NCI-H187 (cell line): ENCODE measurements around the gene KRT17.
"Not testable (repeated sequence)": the region's sequence is repeated elsewhere in the genome, so short reads cannot be mapped to it uniquely, and the experiment has no call there.

Experiments used
- DNase-seq, 2 experiments: peaks; one replicate each; lab custom pipeline; 2025; lab: John Stamatoyannopoulos, UW

KRT17 gene

DNA sequence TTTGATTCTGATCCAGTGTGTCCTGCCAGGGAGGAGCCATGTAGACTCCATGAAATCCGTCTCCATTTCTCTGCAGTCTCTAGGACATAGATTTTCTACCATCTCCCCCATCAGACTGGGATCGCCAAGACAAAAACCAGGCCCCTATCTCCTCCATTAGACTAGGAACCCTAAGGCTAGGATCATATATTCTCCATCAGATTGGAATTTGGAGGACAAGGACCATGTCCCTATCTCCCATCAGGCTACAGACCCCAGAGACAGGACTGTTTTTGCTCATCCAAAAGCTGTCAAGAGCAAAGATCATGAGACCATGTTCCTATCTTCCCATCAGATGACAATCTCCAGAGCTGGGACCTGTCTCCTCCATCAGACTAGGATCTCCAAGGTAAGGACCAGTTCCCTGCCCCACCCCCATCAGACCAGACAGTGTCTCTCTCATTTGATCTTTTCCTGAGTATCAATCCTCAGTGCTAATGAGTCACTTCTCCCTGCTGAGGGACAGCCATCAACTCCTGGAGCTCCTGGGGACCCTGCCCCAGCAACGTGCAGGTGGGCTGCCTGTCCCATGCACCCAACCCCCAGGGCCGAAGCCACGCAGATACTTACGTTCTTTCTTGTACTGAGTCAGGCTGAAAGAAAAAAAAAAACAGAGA, 4.3 kb downstream of the KRT17 start:
- DNase-seq: not testable (repeated sequence)

DNA sequence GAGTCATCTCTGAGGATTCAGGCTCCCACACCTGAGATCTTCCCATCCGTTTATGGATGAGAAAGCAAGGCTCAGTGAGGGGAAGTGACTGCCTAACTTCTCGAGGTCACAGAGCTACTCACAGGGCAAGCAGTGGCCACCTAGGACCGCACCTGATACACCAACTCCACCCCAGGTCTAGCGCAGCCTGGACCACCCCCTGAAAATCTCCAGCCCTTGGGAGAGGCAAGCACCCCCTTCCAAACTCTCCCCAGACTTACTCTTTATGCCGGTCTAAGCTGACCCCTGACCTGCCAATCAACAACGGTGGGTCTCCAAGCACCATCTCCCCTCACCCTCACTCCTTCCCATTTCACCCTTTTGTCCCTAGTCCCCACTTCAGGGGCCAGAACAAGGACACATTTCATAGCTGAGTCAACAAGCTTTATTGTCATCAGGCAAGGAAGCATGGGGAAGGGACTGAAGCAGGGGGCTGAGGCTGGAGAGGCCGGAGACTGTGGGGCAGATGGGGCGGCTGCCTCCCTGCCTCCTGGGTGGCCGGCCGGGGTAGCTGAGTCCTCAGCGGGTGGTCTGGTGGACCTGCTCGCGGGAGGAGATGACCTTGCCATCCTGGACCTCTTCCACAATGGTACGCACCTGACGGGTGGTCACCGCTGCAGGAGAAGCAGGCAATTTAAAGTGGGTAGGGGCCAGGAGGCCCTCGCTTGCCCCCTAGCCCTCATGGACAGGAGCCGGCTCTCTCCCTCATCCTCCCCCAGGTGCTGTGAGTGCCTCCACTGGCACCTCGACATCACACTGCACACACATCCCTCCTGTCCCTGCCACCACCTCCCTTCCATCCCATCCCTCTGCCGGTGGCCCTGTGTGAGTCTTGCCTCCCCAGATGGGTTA, 5.1 kb downstream of the KRT17 start:
- no peak for DNase-seq

DNA sequence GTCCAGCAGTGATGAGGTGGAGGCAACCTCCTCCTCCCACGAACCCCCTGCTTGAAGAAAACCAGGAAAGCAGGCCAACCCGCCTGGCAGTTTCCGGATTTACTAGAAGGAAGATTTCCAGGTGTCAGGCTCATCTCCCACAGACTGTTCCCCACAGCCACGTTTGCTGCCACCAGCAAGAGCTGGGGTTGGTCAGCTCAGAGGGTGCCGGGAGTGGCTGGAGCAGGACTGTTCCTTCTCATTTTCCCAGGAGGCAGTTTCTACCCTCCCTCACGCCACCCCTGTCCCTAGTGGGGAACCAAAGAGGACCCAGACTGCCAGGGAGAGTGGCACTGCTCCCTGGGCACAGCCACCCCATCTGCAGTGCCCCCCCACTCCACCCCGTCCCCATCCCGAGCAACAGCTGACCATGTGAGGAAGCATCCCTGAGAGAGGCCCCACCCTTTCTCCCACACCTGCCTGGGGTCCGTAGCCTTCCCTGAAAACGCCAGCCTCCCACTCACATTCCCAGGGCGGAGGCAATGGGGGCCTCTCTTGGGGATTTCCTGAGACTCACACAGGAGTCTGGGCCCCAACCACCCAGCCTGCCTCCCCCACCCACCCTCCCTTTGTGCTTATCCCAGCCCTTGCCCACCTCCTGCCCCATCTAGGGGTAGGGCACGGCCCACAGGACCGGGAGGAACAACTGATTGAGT, 5.9 kb downstream of the KRT17 start:
- no peak for DNase-seq

DNA sequence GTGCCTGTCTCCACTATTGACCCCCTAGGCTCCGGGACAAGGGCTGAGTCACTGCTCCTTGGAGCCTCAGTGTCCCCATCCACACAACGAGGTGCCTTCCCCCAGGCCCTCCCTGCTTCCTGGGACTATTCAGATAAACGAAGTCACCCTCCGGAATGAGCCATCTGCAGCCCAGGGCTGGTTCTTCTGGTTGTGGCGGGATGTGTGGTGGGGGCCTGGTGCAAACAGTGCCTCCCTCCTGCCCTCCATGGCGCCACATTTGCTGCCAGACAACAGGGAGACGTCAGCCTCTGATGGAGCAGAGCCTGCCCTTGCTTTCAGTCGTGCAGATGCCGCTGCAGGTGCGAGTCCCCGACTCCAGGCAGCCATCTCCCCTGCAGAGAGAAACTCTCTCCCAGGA, 6.7 kb downstream of the KRT17 start:
- DNase-seq: no peak

DNA sequence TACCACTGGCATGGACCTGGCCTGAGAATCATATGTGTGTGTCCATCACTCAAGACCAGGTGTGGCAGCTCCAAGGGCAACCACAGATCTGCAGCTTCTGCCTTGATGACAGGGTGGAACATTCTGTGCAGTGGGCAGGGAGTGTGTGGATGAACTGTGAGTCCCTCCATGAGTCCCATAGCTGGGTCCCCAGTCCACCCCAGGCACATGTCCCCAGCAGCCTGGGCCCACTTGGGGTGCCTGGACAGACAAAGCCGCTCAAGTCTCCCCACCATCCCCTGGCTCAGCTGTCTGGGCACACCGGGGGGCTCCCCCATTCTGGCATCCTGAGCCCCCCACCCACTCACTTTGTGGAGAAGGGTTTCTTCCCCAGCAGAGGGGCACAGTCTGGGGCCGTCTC, 7.2 kb downstream of the KRT17 start:
- DNase-seq: no peak

DNA sequence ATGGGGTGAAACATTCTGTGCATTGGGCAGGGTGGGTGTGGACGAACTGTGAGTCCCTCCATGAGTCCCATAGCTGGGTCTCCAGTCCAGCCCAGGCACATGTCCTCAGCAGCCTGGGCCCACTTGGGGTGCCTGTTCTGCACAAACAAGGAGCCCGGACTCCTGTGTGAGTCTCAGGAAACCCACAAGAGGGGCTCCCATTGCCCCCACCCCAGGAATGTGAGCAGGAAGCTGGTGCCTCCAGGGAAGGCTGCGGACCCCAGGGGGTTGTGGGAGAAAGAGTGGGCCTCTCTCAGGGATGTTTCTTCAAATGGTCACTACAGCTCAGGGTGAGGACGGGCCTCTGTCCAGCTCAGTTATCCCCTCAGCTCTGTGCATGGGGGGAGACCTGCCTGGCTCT, 7.9 kb downstream of the KRT17 start:
- DNase-seq: not testable (repeated sequence)

DNA sequence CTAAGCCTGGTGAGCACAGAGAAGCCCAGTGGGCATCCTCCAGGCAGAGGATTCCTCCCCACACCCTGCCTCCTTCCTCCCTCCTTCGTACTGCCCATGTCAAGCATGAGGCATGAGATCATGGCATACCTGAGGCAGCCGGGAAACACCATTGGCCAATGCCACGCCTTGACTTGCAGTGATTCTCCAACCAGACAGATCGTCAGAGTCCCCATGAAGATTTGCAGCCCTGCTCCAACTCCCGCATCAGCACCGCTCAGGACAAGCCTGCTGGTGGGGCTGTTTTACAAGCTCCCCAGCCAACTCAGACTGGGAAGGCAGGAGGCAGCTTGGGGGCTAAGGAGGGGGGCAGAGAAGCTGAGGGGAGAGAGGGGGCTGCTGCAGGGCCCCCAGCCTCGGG, 8.9 kb downstream of the KRT17 start:
- DNase-seq: no peak

DNA sequence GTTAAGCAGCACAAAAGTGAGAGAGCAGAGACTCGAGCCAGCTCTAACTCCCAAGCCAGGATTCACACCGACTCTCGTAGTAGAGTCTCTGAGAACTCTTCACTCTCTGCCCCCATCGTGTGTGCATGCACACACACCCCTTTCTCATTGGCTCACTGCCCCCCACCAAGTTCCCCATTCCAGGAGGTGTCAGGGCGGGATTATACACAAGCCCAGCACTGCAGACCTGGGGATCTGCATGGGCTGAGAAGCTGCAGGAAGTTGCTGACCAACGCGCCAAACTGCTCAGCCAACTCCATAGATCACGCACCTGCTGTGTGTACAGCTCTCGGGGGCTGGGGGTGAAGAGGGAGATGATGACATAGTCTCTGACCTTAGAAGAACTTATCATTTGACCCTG, 9.6 kb downstream of the KRT17 start:
- not testable (repeated sequence) for DNase-seq

DNA sequence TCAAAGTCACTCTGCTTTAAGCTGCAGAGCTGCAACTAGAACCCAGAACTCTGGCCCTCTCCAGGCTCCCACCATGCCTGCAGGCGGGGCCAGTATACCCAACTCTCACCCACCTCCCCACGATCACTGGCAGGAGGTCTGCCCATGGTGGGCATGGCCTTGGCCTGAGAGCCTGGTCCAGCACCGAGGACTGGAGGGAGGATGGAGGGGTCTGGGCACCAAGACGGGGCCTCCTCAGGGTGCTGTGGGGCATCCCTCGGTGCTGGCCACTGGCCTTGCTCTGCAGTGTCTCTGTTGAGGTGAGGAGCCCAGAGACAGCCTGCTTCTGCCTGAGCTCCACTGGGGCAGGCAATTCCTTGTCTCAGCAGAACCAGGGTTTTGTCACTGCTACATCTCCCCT, 10.3 kb downstream of the KRT17 start:
- DNase-seq: no peak

DNA sequence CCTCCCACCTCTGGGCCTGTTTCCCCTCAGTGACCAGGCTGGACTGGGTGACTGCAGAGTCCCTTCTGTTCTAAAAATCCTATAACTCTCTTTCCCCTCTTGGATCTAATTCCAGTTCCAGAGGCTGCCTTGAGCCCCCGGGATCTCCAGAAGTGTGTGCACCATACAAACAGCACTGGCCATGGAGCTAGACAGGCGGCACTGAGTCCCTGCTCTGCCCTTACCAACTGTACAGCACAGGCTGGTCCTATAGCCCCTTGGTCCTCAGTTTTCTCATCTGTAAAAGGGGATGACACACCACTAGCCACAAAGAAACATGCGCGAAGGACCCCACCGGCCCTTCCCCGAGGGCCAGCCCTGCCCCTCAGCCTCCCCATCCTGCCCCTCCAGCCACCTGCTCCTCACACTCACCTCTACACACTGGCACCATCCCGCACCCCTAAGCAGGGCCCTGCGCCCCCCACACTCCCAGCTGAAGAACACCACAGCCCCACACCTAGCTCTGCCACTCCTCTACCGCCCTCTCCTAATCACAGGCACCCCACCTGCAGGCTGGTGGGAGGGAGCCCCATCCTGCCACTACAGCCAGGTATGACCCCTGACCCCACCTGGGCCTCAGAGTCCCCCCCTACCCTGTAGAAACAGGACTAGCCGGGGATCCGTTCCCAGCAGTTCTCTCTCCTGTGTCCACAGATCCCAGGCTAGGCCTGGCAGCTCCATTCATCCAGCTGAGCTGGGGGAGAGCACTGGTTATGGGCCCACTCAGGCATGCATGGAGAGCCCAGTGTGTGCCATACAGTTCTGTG, 10.9 kb downstream of the KRT17 start:
- DNase-seq: no peak

DNA sequence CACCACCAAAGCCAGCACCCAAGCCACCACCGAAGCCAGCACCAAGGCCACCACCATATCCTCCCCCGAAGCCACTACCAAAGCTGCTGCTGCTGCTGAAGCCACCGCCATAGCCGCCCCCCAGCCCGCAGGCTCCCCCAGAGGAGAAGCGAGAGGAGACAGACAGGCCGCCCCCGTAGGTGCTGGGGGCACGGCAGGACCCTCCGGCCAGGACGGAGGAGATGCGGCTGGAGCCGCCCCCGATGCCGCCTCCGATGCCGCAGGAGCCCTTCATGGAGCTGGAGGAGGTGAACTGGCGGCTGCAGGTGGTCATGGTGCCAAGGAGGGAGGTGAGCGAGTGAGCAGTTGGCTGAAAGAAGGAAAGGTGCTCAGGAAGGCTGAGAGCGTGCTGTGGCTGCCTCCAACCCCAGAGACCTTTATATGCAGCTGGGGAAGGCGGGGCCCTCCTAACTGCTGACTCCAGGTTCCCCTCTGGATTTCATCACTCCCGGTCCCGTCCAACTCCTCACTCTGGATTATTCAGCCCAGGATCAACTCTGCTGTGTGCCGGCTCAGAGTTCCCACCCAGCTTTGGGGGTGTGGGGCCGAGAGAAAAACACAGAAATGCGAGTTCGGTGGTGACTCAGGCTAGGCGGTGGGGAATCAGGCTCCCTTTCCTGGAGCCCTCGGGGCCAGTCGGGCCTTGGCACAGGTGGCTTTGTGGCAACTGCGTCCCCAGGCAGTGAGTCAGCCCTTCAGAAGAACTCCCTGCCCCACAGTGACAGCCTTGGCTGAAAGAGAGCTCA, 11.8 kb downstream of the KRT17 start, which contains the start of gene KRT16:
KRT16 (minus strand) TSS at position 392 of the 785 bp plus-strand sequence; CDS start at position 313, 79 bp downstream.
- DNase-seq: not testable (repeated sequence)

DNA sequence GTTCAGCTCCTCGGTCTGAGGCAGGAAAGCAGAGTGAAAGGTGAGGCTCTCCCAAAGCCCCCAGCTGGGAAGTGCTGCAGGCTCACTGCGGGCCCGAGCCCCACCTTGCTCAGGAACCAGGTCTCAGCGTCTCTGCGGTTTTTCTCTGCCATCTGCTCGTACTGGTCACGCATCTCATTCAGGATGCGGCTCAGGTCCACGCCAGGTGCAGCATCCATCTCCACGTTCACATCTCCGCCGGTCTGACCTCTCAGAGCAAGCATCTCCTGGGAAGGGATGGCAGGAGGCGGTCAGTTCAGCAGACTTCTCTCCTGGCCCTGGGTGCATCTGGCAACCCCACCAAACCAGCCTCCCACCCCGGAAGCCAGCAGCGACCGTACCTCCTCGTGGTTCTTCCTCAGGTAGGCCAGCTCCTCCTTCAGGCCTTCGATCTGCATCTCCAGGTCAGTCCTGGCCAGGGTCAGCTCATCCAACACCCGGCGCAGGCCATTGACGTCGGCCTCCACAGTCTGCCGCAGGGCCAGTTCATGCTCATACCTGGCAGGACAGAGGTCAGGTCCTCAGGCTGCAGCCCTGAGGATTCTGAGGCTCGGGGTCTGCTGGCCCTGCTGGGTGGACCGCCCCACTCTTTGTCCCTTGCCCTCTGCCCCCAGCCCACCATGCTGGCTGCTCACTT, 13.3 kb downstream of the KRT17 start:
- DNase-seq: no peak

DNA sequence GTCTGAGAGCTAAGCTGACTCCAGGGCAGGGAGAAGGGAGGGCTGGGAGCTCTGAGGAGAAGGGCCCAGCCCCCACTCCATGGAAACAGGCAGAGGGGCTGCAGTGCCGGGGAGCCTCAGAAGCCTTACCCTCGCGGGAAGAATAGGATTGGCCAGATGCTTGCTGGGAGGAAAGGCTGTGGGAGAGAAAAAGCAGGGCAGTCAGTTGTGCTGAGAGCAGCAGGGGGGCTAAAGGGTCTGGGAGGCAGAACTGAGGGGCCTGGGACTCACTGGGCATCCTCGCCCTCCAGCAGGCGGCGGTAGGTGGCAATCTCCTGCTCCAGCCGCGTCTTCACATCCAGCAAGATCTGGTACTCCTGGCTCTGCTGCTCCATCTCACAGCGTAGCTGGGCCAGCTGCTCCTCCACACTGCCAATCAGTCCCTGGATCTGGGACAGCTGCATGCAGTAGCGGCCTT, 14.3 kb downstream of the KRT17 start:
- not testable (repeated sequence) for DNase-seq

DNA sequence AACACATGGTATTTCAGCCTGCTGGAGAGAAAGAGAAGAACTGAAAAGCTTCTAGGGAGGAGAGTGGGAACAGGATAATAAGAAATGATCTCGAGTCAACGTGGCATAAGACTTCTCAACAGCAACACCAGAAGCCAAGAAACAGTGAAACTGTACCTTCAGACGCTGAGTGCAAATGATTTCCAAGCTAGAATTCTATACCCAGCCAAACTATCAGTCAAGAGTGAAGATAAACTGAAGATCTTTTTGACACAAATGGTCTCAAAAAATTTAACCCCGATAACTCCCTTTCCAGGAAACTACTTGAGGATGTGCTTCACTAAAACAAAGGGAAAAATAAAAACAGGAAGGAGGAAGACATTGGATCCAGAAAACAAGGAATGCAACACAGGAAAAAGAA, 17.4 kb downstream of the KRT17 start:
- not testable (repeated sequence) for DNase-seq

DNA sequence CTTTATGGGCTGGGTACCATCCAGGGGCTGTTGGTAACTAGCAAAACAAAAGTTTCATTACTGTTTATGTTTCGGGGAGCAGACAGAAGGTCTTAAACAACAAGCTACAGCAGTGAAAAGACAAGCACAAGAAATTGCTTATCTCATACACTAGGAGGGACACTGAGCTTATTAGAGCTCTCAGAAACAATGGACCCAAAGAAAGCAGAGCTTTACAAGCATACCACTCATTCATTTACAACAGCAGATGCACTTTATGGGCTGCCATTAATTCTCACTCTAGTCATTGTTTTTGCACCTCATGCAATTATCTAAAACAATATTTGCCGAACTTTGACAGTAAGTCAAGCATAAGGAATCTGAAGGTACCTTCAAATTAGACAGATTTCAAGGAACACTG, 21.9 kb downstream of the KRT17 start:
- no peak for DNase-seq

DNA sequence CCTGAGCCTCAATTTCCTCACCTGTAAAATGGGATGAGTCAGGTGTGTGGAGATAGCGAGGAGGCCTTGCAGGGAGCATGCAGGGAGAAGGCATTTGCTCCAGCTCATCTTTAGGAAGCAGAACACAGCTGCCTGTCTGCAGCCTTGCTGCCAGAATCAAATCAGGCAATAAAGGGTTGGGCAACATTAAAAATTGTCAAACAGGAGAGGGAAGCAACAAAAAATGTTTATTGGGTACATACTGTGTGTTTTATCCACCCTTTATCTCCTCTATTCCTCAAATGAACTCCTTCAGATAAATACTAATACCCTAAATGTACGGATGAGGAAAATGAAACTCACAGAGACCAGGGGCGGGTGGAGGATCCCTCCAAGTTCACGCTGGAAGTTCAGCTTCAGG, 24.1 kb downstream of the KRT17 start:
- no peak for DNase-seq

DNA sequence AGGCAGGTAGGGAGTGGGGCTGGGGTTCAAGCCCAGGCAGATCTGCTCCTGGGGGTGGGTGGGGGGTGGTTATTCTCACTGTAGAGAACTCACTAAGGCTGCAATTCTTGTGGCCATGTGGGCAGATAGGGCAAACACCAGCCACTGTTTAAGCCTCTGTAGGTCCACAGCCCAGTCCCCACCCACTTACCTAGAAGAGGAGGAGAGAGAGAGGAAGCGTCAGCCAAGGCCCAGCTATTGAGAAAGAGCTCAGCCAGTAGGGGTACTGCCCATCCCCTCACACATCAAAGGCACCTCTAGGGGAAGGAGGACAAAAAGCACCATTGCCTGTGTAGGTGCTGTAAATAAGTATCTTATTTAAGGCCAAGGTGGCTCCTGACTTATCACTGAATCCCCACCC, 24.7 kb downstream of the KRT17 start:
- no peak for DNase-seq

DNA sequence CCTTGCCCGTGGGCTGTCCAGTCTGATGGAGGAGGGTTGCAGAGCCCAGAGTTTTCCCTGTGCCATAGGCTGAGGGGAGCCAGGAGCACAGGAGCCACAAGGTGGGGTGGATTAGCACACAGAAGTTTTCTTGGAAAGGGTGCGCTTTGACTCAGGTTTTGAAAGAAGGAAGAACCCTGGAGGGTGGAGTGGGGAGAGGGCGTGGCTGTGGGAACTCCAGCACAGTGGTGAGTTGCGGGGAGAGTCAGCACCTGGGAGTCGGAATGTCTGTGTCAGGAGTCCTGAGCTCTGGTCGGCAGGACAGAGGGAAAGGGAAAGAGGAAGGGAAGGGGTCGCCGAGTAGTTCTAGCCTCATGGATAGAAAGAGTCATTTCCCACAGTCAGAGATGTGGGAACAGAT, 28.8 kb downstream of the KRT17 start:
- DNase-seq: no peak

DNA sequence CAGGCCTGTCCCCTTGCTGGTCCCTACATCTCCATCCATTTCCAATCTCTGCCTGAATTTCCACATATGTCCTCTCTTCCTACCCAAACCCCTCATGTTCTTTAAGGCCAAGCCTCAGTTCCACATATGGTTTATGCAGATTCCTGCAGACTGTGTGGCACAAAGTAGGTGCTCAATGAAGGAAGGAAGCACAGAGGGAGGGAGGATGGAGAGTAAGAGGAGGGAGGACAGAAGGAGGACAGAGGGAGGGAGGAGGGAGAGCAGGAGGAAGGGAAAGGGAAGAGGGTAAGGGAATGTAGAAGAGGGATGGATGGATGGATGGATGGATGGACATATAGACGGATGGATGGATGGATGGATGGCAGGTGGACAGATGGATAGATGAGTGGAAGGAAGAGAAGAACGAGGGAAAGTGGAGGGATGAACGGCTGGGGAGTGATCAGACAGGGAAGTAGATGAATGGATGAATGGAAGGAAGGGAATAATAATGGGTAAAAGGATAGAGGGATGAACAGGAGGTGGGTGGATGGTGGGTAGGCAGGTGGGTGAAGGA, 29.9 kb downstream of the KRT17 start:
- no peak for DNase-seq
